H1 (cell line): ENCODE measurements around the gene FAM81A. TPM values are rescaled to one million over a fixed set of nuclear protein-coding genes. Genes with fewer than 3 reads are reported as not detected.

Source experiments
- ATF3 ChIP-seq: IDR thresholded peaks from 2 replicates; pipeline ENCODE4 v1.6.1; 2011; ENCODE audit warnings: low read depth, mild to moderate bottlenecking, low read length; ENCODE audit not compliant: insufficient read depth
- KDM1A ChIP-seq: fragments of 200-600, 300-600 bp; sonication (generic); IDR thresholded peaks from 2 replicates; pipeline ENCODE4 v1.7.1; 2016; ENCODE audit warnings: mild to moderate bottlenecking, low read length, borderline replicate concordance
- POLR2AphosphoS5 ChIP-seq: IDR thresholded peaks from 2 replicates; pipeline ENCODE4 v1.6.1; 2011; ENCODE audit warnings: low read depth, low read length
- RBBP5 ChIP-seq: IDR thresholded peaks from 2 replicates; pipeline ENCODE4 v1.7.1; 2012; ENCODE audit warnings: low read depth, mild to moderate bottlenecking, inconsistent platforms, low read length, moderate library complexity, borderline replicate concordance
- polyA plus RNA-seq, 7 experiments: library from polyadenylated mRNA; depleted of rRNA in 3 of 7; stranded (reverse) in 5 of 7; unstranded in 2 of 7; fragments of >200 nt in 5 of 7; fragments of 200-250 nt in 2 of 7; gene quantifications; 1 replicate in 5 of 7; 2 replicates in 1 of 7; 4 replicates in 1 of 7; pipeline versions ENCODE4 v1.2.1 to v1.2.3, GENCODE V29; 2011 to 2013; ENCODE audit warnings: missing spikeins in 2 of 7, mixed read lengths in 2 of 7
- total RNA-seq: library from RNA; stranded (reverse); fragmentation: NEBNext Ultra II Directional; extraction: Animal tissue kit (Norgen Biotek cat#: 25700); gene quantifications from 2 replicates; pipeline ENCODE4 v1.2.1, GENCODE V29; 2021

The FAM81A gene
- total and polyA plus RNA-seq, 2 of the 8 experiments (the other 6 are each of a cell fraction or from before 2014, with no cell fraction given): 0.56 to 3.0 TPM

GRCh38 chr15:59406446-59406845 is 31.5 kb upstream of the FAM81A start (continued):
- no peak for TF ChIP-seq RBBP5
- no peak for TF ChIP-seq KDM1A
- TF ChIP-seq ATF3: no peak
- TF ChIP-seq POLR2AphosphoS5: no peak
